Lung (tissue), 12 donors: ENCODE results near the gene KCNC3. TPM values are rescaled to one million over a fixed set of nuclear protein-coding genes. Genes with fewer than 3 reads are reported as not detected.

Source experiments
- ATAC-seq: fragments of 200-7000 bp; cut with Tn5 transposase; one replicate; pipeline ENCODE4 v1.9.1; 2020; ENCODE audit warnings: moderate number of reproducible peaks; ENCODE audit not compliant: insufficient read depth, low FRiP score
- DNase-seq, 3 donors: peaks; one replicate each; pipeline ENCODE4 v3.0.0-alpha.2; 2013 to 2017
- H3K27ac ChIP-seq, 2 donors: one replicate each; pipeline ENCODE4 v1.5.1; 2013; ENCODE audit warnings: mild to moderate bottlenecking in 2 of 2, moderate library complexity in 2 of 2, control low read depth in 1 of 2, inconsistent platforms in 1 of 2, low read depth in 1 of 2, low read length in 1 of 2
- H3K27me3 ChIP-seq, 3 donors: one replicate each; pipeline ENCODE4 v1.5.1; 2013; ENCODE audit warnings: low read length in 2 of 3; ENCODE audit not compliant: control insufficient read depth in 3 of 3, insufficient read depth in 3 of 3
- H3K36me3 ChIP-seq, 4 donors: one replicate each; pipeline ENCODE4 v1.5.1; 2013; ENCODE audit warnings: low read length in 4 of 4, mild to moderate bottlenecking in 1 of 4, moderate library complexity in 1 of 4; ENCODE audit not compliant: control insufficient read depth in 4 of 4, insufficient read depth in 4 of 4
- H3K4me1 ChIP-seq, 5 donors: one replicate each; pipeline ENCODE4 v1.5.1; 2013; ENCODE audit warnings: low read length in 5 of 5, mild to moderate bottlenecking in 2 of 5, moderate library complexity in 1 of 5; ENCODE audit not compliant: control insufficient read depth in 5 of 5, insufficient read depth in 5 of 5
- H3K4me3 ChIP-seq: one replicate; pipeline ENCODE4 v1.5.1; 2013; ENCODE audit warnings: mild to moderate bottlenecking, control low read depth, moderate library complexity
- H3K9ac ChIP-seq, 2 donors: one replicate each; pipeline ENCODE4 v1.5.1; 2013; ENCODE audit warnings: low read length in 2 of 2, control low read depth in 1 of 2; ENCODE audit not compliant: insufficient read depth in 1 of 2
- H3K9me3 ChIP-seq, 4 donors: one replicate each; pipeline ENCODE4 v1.5.1; 2013; ENCODE audit warnings: low read length in 3 of 4, mild to moderate bottlenecking in 1 of 4, moderate library complexity in 1 of 4; ENCODE audit not compliant: control insufficient read depth in 4 of 4, insufficient read depth in 3 of 4
- CTCF ChIP-seq: IDR thresholded peaks from 2 replicates; pipeline ENCODE4 v1.5.1; 2012; ENCODE audit warnings: mild to moderate bottlenecking; ENCODE audit errors: control extremely low read depth, extremely low read depth
- WGBS, 2 donors: extraction: QIAGEN DNeasy Blood & Tissue Kit; methylation state at CpG; one replicate each; pipeline ENCODE4 v1.1.7; 2013; 5-methylcytosine and 5-hydroxymethylcytosine counted together
- polyA plus RNA-seq, 2 donors: library from polyadenylated mRNA; stranded (reverse); fragments of 200-250 nt; gene quantifications; one replicate each; pipeline ENCODE4 v1.2.1, GENCODE V29; 2013
- total RNA-seq, 2 donors: library from RNA; depleted of rRNA in 1 of 2; stranded (reverse); fragments of >200 nt in 1 of 2; gene quantifications; one replicate each; pipeline ENCODE4 v1.2.1, GENCODE V29; 2014 to 2021
- donor health status: control.
- donor health status: control.
- donor health status: Bipolar disorder and iron deficiency.
- donor health status: healthy.
- donor health status: DM: yes; HTN: yes; CAD: no.

The KCNC3 gene
- total and polyA plus RNA-seq, 4 donors = 2.6 to 13.2 (median 5.2) TPM

- ATAC-seq (no peak), DNase-seq (no peak)
- Histone ChIP-seq H3K36me3 (peaks cover 0 to 2% (median 0%) of the 10 kb centered on the region in 4 donors), H3K4me3 (no peak overlapping the region), H3K9me3 (no peaks in the 10 kb centered on the region), H3K27ac (no peak overlapping the region), H3K9ac (no peak overlapping the region), H3K4me1 (peaks cover 0 to 9% (median 0%) of the 10 kb centered on the region in 5 donors), H3K27me3 (peaks cover 2 to 11% (median 6%) of the 10 kb centered on the region in 3 donors)
- 79 to 80% methylated on average over 4 of the region's 4 CpGs for WGBS, 2 donors
- TF ChIP-seq CTCF = no peak
Measured at GRCh38 chr19:50321831-50322230, 7.3 kb downstream of the KCNC3 start.

GRCh38 chr19:50320596-50320995 lies 8.6 kb downstream of the KCNC3 start:
- no peak overlapping the region for H3K9ac ChIP-seq
- TF ChIP-seq CTCF = no peak
- WGBS, 2 donors = 88 to 90% methylated on average over 20 of the region's 20 CpGs
- no peaks in the 10 kb centered on the region for H3K9me3 ChIP-seq
- ATAC-seq = no peak
- no peak for DNase-seq
- H3K27ac ChIP-seq = no peak overlapping the region
- H3K4me3 ChIP-seq = no peak overlapping the region
- H3K36me3 ChIP-seq = peaks cover 0 to 2% (median 0%) of the 10 kb centered on the region in 4 donors
- peaks cover 0 to 5% (median 2%) of the 10 kb centered on the region in 3 donors for H3K27me3 ChIP-seq
- peaks cover 0 to 4% (median 0%) of the 10 kb centered on the region in 5 donors for H3K4me1 ChIP-seq

GRCh38 chr19:50320051-50320450 lies 9.1 kb downstream of the KCNC3 start:
- WGBS, 2 donors = 87 to 96% methylated on average over 12 of the region's 12 CpGs
- Histone ChIP-seq H3K9ac (no peak overlapping the region), H3K4me1 (peaks cover 0 to 4% (median 0%) of the 10 kb centered on the region in 5 donors), H3K27ac (no peak overlapping the region), H3K4me3 (no peak overlapping the region), H3K9me3 (no peaks in the 10 kb centered on the region), H3K27me3 (peaks cover 2 to 6% (median 3%) of the 10 kb centered on the region in 3 donors), H3K36me3 (peaks cover 0 to 2% (median 0%) of the 10 kb centered on the region in 4 donors)
- no peak for TF ChIP-seq CTCF
- DNase-seq (no peak), ATAC-seq (no peak)

GRCh38 chr19:50319156-50319555 lies 10.0 kb downstream of the KCNC3 start:
- no peak for DNase-seq

More at GRCh38 chr19:50319156-50319555, 10.0 kb downstream of the KCNC3 start:
- ATAC-seq = no peak
- Histone ChIP-seq H3K4me3 (no peak overlapping the region), H3K9me3 (no peaks in the 10 kb centered on the region), H3K9ac (no peak overlapping the region), H3K27ac (no peak overlapping the region), H3K27me3 (peaks cover 2 to 10% (median 9%) of the 10 kb centered on the region in 3 donors), H3K4me1 (peaks cover 0 to 4% (median 0%) of the 10 kb centered on the region in 5 donors), H3K36me3 (peaks cover 0 to 2% (median 0%) of the 10 kb centered on the region in 4 donors)
- WGBS, 2 donors = 84 to 88% methylated on average over 11 of the region's 11 CpGs
- TF ChIP-seq CTCF = no peak
